Activated CD8-positive, alpha-beta memory T cell treated with anti-CD3 and anti-CD28 coated beads for 48 hours (primary cell): Measurements from ENCODE around the gene TSC2.
"Not testable (repeated sequence)": the region's sequence is repeated elsewhere in the genome, so short reads cannot be mapped to it uniquely, and the experiment has no call there.

Experiments used
- DNase-seq, 3 experiments: peaks; one replicate each; pipeline ENCODE4 v3.0.0-alpha.2; 2020; ENCODE audit warnings: low read depth in 2 of 3, low spot score in 2 of 3

The TSC2 gene

GRCh38 chr16:2030036-2030435 is 17.7 kb upstream of the TSC2 start:
- DNase-seq, result no peak

GRCh38 chr16:2031081-2031577 is 16.7 kb upstream of the TSC2 start:
- DNase-seq, result no peak

- no peak for DNase-seq
These were observed 15.3 kb upstream of the TSC2 start for GRCh38 chr16:2032285-2033056.

GRCh38 chr16:2033057-2033908 is 14.5 kb upstream of the TSC2 start:
- DNase-seq, result no peak

- DNase-seq, result not testable (repeated sequence)
These were observed 13.7 kb upstream of the TSC2 start for GRCh38 chr16:2033909-2034695.

GRCh38 chr16:2034696-2035430 is 12.9 kb upstream of the TSC2 start:
- DNase-seq, result no peak

- DNase-seq, result no peak
These were observed 12.2 kb upstream of the TSC2 start for GRCh38 chr16:2035431-2036199.

- no peak for DNase-seq
These were observed 11.4 kb upstream of the TSC2 start for GRCh38 chr16:2036200-2036966.

GRCh38 chr16:2037115-2037514 is 10.7 kb upstream of the TSC2 start:
- DNase-seq, result no peak

GRCh38 chr16:2037647-2038381 is 10.0 kb upstream of the TSC2 start:
- DNase-seq, result no peak

- DNase-seq, result no peak
These were observed 9.2 kb upstream of the TSC2 start for GRCh38 chr16:2038382-2039231.

- no peak for DNase-seq
These were observed 8.3 kb upstream of the TSC2 start for GRCh38 chr16:2039274-2040031.

- DNase-seq, result no peak
These were observed 7.6 kb upstream of the TSC2 start for GRCh38 chr16:2040041-2040786.

- DNase-seq, result no peak
These were observed 6.8 kb upstream of the TSC2 start for GRCh38 chr16:2040787-2041522.

- DNase-seq, result no peak
These were observed 5.4 kb upstream of the TSC2 start for GRCh38 chr16:2042171-2042985.
